Measurements from ENCODE around the gene AVEN. TPM values are rescaled to one million over a fixed set of nuclear protein-coding genes. Genes with fewer than 3 reads are reported as not detected.

The AVEN gene
- polyA plus RNA-seq, 1 donor (not counting 4 experiments of a cell fraction or from before 2014, with no cell fraction given), result 16.6 TPM

DNA sequence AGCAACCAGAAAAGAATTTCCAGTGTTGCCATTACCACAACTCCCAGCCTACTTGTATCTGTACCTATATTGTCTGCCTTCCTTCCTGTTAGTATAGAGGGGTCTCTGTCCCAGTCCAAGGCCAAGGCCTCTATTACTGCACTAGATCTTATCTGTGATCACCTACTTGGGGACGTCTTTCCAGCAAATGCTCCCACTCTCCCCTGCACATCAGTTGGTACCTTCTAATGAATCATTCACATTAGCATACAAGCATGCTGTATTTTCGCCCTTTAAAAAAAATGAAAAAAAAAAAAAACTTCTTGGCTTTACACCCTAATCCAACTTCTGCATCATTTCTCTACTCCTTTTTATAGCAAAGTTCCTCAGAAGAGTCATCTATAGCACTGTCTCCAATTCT, 4.8 kb upstream of the AVEN start:
- dilution Hi-C loops (cut with MboI; ENCODE audit: extremely low pct_ligation_motif_present, low sequenced_read_pairs), result no loop called here
- H3K9me3 ChIP-seq (ENCODE audit: control insufficient read depth, low read depth, low read length), result no peaks in the 10 kb centered on the region
- H3K79me2 ChIP-seq (ENCODE audit: control insufficient read depth, insufficient read depth, low read length), result no peaks in the 10 kb centered on the region
- DNase-seq (ENCODE audit: low read depth, low spot score) (no peak), FAIRE-seq (no peak)
- no peaks in the 10 kb centered on the region for H3K27me3 ChIP-seq (ENCODE audit: control insufficient read depth, extremely low read depth, insufficient read depth, low read length)
- no peak overlapping the region for H3K27ac ChIP-seq (ENCODE audit: control insufficient read depth, insufficient read depth, low read length)
- peaks cover 11% of the 10 kb centered on the region for H3K4me1 ChIP-seq (ENCODE audit: control insufficient read depth, extremely low read depth, insufficient read depth, low read length)
- TF ChIP-seq, protein P1, sequence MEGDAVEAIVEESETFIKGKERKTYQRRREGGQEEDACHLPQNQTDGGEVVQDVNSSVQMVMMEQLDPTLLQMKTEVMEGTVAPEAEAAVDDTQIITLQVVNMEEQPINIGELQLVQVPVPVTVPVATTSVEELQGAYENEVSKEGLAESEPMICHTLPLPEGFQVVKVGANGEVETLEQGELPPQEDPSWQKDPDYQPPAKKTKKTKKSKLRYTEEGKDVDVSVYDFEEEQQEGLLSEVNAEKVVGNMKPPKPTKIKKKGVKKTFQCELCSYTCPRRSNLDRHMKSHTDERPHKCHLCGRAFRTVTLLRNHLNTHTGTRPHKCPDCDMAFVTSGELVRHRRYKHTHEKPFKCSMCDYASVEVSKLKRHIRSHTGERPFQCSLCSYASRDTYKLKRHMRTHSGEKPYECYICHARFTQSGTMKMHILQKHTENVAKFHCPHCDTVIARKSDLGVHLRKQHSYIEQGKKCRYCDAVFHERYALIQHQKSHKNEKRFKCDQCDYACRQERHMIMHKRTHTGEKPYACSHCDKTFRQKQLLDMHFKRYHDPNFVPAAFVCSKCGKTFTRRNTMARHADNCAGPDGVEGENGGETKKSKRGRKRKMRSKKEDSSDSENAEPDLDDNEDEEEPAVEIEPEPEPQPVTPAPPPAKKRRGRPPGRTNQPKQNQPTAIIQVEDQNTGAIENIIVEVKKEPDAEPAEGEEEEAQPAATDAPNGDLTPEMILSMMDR (optimal IDR thresholded peaks at IDR 0.05 in 1 of 3, IDR thresholded peaks at IDR 0.05 in 1 of 3, conservative IDR thresholded peaks at IDR 0.05 in 1 of 3; ENCODE audit: extremely low read depth in 1 of 3, insufficient read depth in 2 of 3, low read length in 3 of 3), result no peak
- no peak for TF ChIP-seq EZH2 (IDR thresholded peaks at IDR 0.05; ENCODE audit: low read length)
- H2AFZ ChIP-seq (ENCODE audit: control insufficient read depth, low read length), result no peak overlapping the region
- H3K36me3 ChIP-seq (ENCODE audit: control insufficient read depth in 2 of 2, extremely low read depth in 1 of 2, insufficient read depth in 2 of 2, low read length in 2 of 2), result no peaks in the 10 kb centered on the region
- no peaks in the 10 kb centered on the region for H4K20me1 ChIP-seq (ENCODE audit: control insufficient read depth, extremely low read depth, insufficient read depth, low read length)
- H3K9ac ChIP-seq (ENCODE audit: control insufficient read depth, extremely low read depth, insufficient read depth, low read length), result no peak overlapping the region
- no peak overlapping the region for H3K4me3 ChIP-seq (ENCODE audit: control insufficient read depth in 2 of 3, extremely low read depth in 1 of 3, insufficient read depth in 2 of 3, low read depth in 1 of 3, low read length in 3 of 3)
- no peak overlapping the region for H3K4me2 ChIP-seq (ENCODE audit: control insufficient read depth, extremely low read depth, insufficient read depth, low read depth, low read length)
- H3K9me1 ChIP-seq (ENCODE audit: control insufficient read depth, extremely low read depth, insufficient read depth, low read length), result no peaks in the 10 kb centered on the region

- H3K4me1 ChIP-seq (ENCODE audit: control insufficient read depth, extremely low read depth, insufficient read depth, low read length), result peaks cover 7% of the 10 kb centered on the region
- DNase-seq (ENCODE audit: low read depth, low spot score) (no peak), FAIRE-seq (no peak)
- no peaks in the 10 kb centered on the region for H3K9me3 ChIP-seq (ENCODE audit: control insufficient read depth, low read depth, low read length)
- no peak overlapping the region for H3K4me2 ChIP-seq (ENCODE audit: control insufficient read depth, extremely low read depth, insufficient read depth, low read depth, low read length)
- H4K20me1 ChIP-seq (ENCODE audit: control insufficient read depth, extremely low read depth, insufficient read depth, low read length), result no peaks in the 10 kb centered on the region
- no peaks in the 10 kb centered on the region for H3K27me3 ChIP-seq (ENCODE audit: control insufficient read depth, extremely low read depth, insufficient read depth, low read length)
- TF ChIP-seq, protein P1 (optimal IDR thresholded peaks at IDR 0.05 in 1 of 3, IDR thresholded peaks at IDR 0.05 in 1 of 3, conservative IDR thresholded peaks at IDR 0.05 in 1 of 3; ENCODE audit: extremely low read depth in 1 of 3, insufficient read depth in 2 of 3, low read length in 3 of 3), result no peak
- no peak for TF ChIP-seq EZH2 (IDR thresholded peaks at IDR 0.05; ENCODE audit: low read length)
- no peak overlapping the region for H3K27ac ChIP-seq (ENCODE audit: control insufficient read depth, insufficient read depth, low read length)
- no peak overlapping the region for H2AFZ ChIP-seq (ENCODE audit: control insufficient read depth, low read length)
- no peak overlapping the region for H3K4me3 ChIP-seq (ENCODE audit: control insufficient read depth in 2 of 3, extremely low read depth in 1 of 3, insufficient read depth in 2 of 3, low read depth in 1 of 3, low read length in 3 of 3)
- no peaks in the 10 kb centered on the region for H3K79me2 ChIP-seq (ENCODE audit: control insufficient read depth, insufficient read depth, low read length)
- H3K9ac ChIP-seq (ENCODE audit: control insufficient read depth, extremely low read depth, insufficient read depth, low read length), result no peak overlapping the region
- no peaks in the 10 kb centered on the region for H3K9me1 ChIP-seq (ENCODE audit: control insufficient read depth, extremely low read depth, insufficient read depth, low read length)
- dilution Hi-C loops (cut with MboI; ENCODE audit: extremely low pct_ligation_motif_present, low sequenced_read_pairs), result no loop called here
- H3K36me3 ChIP-seq (ENCODE audit: control insufficient read depth in 2 of 2, extremely low read depth in 1 of 2, insufficient read depth in 2 of 2, low read length in 2 of 2), result no peaks in the 10 kb centered on the region
These were observed 4.4 kb upstream of the AVEN start for GRCh38 chr15:34043391-34043790.
